Liver (tissue), 9 donors: ENCODE data around the gene BTBD7. TPM values are rescaled to one million over a fixed set of nuclear protein-coding genes. Genes with fewer than 3 reads are reported as not detected.

Experiments
- DNase-seq: peaks from one replicate; pipeline ENCODE4 v3.0.0-alpha.2; 2017; ENCODE audit warnings: low spot score
- H3K27ac ChIP-seq, 2 donors: one replicate each; pipeline ENCODE4 v1.7.0; 2013; ENCODE audit warnings: inconsistent platforms in 2 of 2, low read length in 2 of 2, control low read depth in 1 of 2, low read depth in 1 of 2, mild to moderate bottlenecking in 1 of 2
- H3K27me3 ChIP-seq, 4 donors: one replicate each; pipeline versions ENCODE4 v1.6.1 to v1.7.0; 2013; ENCODE audit warnings: low read length in 3 of 4, inconsistent platforms in 1 of 4, mild to moderate bottlenecking in 1 of 4, moderate library complexity in 1 of 4; ENCODE audit not compliant: control insufficient read depth in 4 of 4, insufficient read depth in 4 of 4
- H3K36me3 ChIP-seq, 4 donors: one replicate each; pipeline versions ENCODE4 v1.6.1 to v1.7.0; 2013; ENCODE audit warnings: low read length in 3 of 4, mild to moderate bottlenecking in 3 of 4, low read depth in 1 of 4, moderate library complexity in 1 of 4; ENCODE audit not compliant: control insufficient read depth in 4 of 4, insufficient read depth in 3 of 4
- H3K4me1 ChIP-seq, 4 donors: one replicate each; pipeline versions ENCODE4 v1.6.1 to v1.7.0; 2013; ENCODE audit warnings: low read length in 3 of 4, mild to moderate bottlenecking in 3 of 4, moderate library complexity in 1 of 4; ENCODE audit not compliant: control insufficient read depth in 4 of 4, insufficient read depth in 4 of 4
- H3K4me3 ChIP-seq, 3 donors: one replicate each; pipeline versions ENCODE4 v1.6.1 to v1.7.0; 2013; ENCODE audit warnings: low read length in 3 of 3, control low read depth in 1 of 3, low read depth in 1 of 3, mild to moderate bottlenecking in 1 of 3
- H3K9ac ChIP-seq, 2 donors: one replicate each; pipeline ENCODE4 v1.7.0; 2013; ENCODE audit warnings: low read length in 2 of 2, mild to moderate bottlenecking in 2 of 2, moderate library complexity in 2 of 2, control low read depth in 1 of 2, low read depth in 1 of 2
- H3K9me3 ChIP-seq, 4 donors: one replicate each; pipeline versions ENCODE4 v1.6.1 to v1.7.0; 2013; ENCODE audit warnings: low read length in 3 of 4; ENCODE audit not compliant: control insufficient read depth in 4 of 4
- EGR1 ChIP-seq, 2 donors: IDR thresholded peaks; 2 replicates each; pipeline ENCODE4 v1.6.1; 2016 to 2018; ENCODE audit warnings: antibody characterized with exemption in 2 of 2, low read depth in 2 of 2
- FOXA2 ChIP-seq: IDR thresholded peaks from 2 replicates; pipeline ENCODE4 v1.6.1; 2016; ENCODE audit warnings: antibody characterized with exemption
- HNF4A ChIP-seq, 2 donors: conservative IDR thresholded peaks; 2 replicates each; pipeline ENCODE4 v1.6.1; 2016; ENCODE audit warnings: antibody characterized with exemption in 2 of 2, mild to moderate bottlenecking in 2 of 2
- HNF4G ChIP-seq: IDR thresholded peaks from 2 replicates; pipeline ENCODE4 v1.6.1; 2016; ENCODE audit warnings: antibody characterized with exemption
- JUND ChIP-seq, 2 donors: IDR thresholded peaks; 2 replicates each; pipeline ENCODE4 v1.6.1; 2016; ENCODE audit warnings: antibody characterized with exemption in 2 of 2
- NR2F2 ChIP-seq: IDR thresholded peaks from 2 replicates; pipeline ENCODE4 v1.6.1; 2016; ENCODE audit warnings: antibody characterized with exemption
- RAD21 ChIP-seq, 2 donors: IDR thresholded peaks; 2 replicates each; pipeline ENCODE4 v1.6.1; 2016; ENCODE audit warnings: antibody characterized with exemption in 2 of 2, mild to moderate bottlenecking in 2 of 2
- RXRA ChIP-seq, 2 donors: IDR thresholded peaks; 2 replicates each; pipeline ENCODE4 v1.6.1; 2017 to 2018; ENCODE audit warnings: antibody characterized with exemption in 2 of 2, mild to moderate bottlenecking in 1 of 2
- SP1 ChIP-seq: IDR thresholded peaks from 2 replicates; pipeline ENCODE4 v1.6.1; 2018; ENCODE audit warnings: antibody characterized with exemption, mild to moderate bottlenecking
- WGBS: extraction: QIAGEN DNeasy Blood & Tissue Kit; methylation state at CpG from one replicate; pipeline ENCODE4 v1.1.7; 2013; 5-methylcytosine and 5-hydroxymethylcytosine counted together
- polyA plus RNA-seq, 2 donors: library from polyadenylated mRNA; stranded (reverse) in 1 of 2; unstranded in 1 of 2; fragments of 200-250 nt in 1 of 2; fragments of >200 nt in 1 of 2; fragmentation: Nextera tagmentation in 1 of 2; extraction: Ambion mirVana in 1 of 2; gene quantifications; one replicate each; pipeline versions ENCODE4 v1.2.1 to v1.2.3, GENCODE V29; 2013 to 2015
- total RNA-seq, 2 donors: library from RNA; depleted of rRNA; stranded (reverse); fragments of >200 nt; gene quantifications; one replicate each; pipeline ENCODE4 v1.2.3, GENCODE V29; 2014
- TF ChIP-seq, protein P1 (sequence below): IDR thresholded peaks from 2 replicates; pipeline ENCODE4 v1.6.1; 2016; ENCODE audit warnings: antibody characterized with exemption
- TF ChIP-seq, protein P2 (sequence below): IDR thresholded peaks from 2 replicates; pipeline ENCODE4 v1.6.1; 2016; ENCODE audit warnings: antibody characterized with exemption, mild to moderate bottlenecking
- TF ChIP-seq, protein P3 (sequence below): IDR thresholded peaks from 2 replicates; pipeline ENCODE4 v1.6.1; 2016; ENCODE audit warnings: antibody characterized with exemption
- TF ChIP-seq, protein P4 (sequence below): fragments of 150-350 bp; IDR thresholded peaks from 2 replicates; pipeline ENCODE4 v1.5.1; 2017; ENCODE audit warnings: improper control_type of control experiment, low read depth, low read length; ENCODE audit not compliant: missing input control
- TF ChIP-seq, protein P5 (sequence below): IDR thresholded peaks from 2 replicates; pipeline ENCODE4 v1.6.1; 2016; ENCODE audit warnings: antibody characterized with exemption
- donor health status: healthy.
- donor health status: healthy.
- donor health status: healthy.
- donor health status: healthy.
- donor health status: healthy.

The BTBD7 gene
- total and polyA plus RNA-seq, 4 donors: 4.4 to 17.7 (median 10.2) TPM

DNA sequence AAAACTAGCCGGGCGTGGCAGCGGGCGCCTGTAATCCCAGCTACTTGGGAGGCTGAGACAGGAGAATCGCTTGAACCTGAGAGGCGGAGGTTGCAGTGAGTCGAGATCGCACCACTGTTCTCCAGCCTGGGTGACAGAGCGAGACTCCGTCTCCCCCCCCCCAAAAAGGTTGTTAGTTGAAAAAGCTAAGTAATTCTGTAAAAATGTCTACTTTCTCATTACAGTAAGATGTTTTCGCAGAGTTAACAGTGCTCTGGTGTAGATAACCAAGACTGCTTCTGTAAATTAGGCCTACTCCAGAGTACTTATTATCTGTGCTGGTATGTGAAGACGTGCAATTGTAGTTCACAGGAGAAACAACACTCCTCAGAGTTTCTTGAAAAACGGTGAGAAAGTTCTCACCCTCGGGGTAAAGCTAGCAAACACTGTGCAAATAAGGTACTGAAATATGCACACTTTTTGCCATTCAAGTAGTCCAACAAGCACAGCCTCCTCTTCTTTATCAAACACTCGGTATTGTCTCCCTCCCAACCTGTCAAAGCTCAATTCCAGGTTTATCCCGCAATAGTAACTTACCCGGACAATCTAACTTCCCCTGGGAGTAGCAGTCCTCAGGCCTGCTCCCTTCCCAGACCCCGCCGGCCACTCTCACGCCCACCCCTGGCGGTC is 974 bp downstream of the BTBD7 start:
- Histone ChIP-seq H3K27ac (peak overlapping the region; percentile 97), H3K4me1 (peaks cover 10 to 38% (median 32%) of the 10 kb centered on the region in 4 donors), H3K27me3 (no peaks in the 10 kb centered on the region), H3K9ac (peak overlapping the region; percentile 54 to 72), H3K36me3 (peaks cover 0 to 2% (median 0%) of the 10 kb centered on the region in 4 donors), H3K4me3 (peak overlapping the region; percentile 60 to 85 (median 66)), H3K9me3 (peaks cover 0 to 3% (median under 1%) of the 10 kb centered on the region in 4 donors)
- no peak for DNase-seq
- 40% methylated on average over 21 of the region's 21 CpGs for WGBS
- TF ChIP-seq, protein P1, sequence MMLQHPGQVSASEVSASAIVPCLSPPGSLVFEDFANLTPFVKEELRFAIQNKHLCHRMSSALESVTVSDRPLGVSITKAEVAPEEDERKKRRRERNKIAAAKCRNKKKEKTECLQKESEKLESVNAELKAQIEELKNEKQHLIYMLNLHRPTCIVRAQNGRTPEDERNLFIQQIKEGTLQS: no peak
- no peak for TF ChIP-seq FOXA2
- TF ChIP-seq RXRA (IDR thresholded peaks at IDR 0.05): no peak
- TF ChIP-seq HNF4A (conservative IDR thresholded peaks at IDR 0.05): no peak
- no peak for TF ChIP-seq NR2F2
- TF ChIP-seq, protein P2, sequence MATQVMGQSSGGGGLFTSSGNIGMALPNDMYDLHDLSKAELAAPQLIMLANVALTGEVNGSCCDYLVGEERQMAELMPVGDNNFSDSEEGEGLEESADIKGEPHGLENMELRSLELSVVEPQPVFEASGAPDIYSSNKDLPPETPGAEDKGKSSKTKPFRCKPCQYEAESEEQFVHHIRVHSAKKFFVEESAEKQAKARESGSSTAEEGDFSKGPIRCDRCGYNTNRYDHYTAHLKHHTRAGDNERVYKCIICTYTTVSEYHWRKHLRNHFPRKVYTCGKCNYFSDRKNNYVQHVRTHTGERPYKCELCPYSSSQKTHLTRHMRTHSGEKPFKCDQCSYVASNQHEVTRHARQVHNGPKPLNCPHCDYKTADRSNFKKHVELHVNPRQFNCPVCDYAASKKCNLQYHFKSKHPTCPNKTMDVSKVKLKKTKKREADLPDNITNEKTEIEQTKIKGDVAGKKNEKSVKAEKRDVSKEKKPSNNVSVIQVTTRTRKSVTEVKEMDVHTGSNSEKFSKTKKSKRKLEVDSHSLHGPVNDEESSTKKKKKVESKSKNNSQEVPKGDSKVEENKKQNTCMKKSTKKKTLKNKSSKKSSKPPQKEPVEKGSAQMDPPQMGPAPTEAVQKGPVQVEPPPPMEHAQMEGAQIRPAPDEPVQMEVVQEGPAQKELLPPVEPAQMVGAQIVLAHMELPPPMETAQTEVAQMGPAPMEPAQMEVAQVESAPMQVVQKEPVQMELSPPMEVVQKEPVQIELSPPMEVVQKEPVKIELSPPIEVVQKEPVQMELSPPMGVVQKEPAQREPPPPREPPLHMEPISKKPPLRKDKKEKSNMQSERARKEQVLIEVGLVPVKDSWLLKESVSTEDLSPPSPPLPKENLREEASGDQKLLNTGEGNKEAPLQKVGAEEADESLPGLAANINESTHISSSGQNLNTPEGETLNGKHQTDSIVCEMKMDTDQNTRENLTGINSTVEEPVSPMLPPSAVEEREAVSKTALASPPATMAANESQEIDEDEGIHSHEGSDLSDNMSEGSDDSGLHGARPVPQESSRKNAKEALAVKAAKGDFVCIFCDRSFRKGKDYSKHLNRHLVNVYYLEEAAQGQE: no peak
- TF ChIP-seq, protein P3, sequence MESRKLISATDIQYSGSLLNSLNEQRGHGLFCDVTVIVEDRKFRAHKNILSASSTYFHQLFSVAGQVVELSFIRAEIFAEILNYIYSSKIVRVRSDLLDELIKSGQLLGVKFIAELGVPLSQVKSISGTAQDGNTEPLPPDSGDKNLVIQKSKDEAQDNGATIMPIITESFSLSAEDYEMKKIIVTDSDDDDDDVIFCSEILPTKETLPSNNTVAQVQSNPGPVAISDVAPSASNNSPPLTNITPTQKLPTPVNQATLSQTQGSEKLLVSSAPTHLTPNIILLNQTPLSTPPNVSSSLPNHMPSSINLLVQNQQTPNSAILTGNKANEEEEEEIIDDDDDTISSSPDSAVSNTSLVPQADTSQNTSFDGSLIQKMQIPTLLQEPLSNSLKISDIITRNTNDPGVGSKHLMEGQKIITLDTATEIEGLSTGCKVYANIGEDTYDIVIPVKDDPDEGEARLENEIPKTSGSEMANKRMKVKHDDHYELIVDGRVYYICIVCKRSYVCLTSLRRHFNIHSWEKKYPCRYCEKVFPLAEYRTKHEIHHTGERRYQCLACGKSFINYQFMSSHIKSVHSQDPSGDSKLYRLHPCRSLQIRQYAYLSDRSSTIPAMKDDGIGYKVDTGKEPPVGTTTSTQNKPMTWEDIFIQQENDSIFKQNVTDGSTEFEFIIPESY: no peak
- TF ChIP-seq SP1: no peak
- TF ChIP-seq, protein P4, sequence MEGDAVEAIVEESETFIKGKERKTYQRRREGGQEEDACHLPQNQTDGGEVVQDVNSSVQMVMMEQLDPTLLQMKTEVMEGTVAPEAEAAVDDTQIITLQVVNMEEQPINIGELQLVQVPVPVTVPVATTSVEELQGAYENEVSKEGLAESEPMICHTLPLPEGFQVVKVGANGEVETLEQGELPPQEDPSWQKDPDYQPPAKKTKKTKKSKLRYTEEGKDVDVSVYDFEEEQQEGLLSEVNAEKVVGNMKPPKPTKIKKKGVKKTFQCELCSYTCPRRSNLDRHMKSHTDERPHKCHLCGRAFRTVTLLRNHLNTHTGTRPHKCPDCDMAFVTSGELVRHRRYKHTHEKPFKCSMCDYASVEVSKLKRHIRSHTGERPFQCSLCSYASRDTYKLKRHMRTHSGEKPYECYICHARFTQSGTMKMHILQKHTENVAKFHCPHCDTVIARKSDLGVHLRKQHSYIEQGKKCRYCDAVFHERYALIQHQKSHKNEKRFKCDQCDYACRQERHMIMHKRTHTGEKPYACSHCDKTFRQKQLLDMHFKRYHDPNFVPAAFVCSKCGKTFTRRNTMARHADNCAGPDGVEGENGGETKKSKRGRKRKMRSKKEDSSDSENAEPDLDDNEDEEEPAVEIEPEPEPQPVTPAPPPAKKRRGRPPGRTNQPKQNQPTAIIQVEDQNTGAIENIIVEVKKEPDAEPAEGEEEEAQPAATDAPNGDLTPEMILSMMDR: no peak
- TF ChIP-seq, protein P5, sequence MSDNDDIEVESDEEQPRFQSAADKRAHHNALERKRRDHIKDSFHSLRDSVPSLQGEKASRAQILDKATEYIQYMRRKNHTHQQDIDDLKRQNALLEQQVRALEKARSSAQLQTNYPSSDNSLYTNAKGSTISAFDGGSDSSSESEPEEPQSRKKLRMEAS: no peak
- no peak for TF ChIP-seq EGR1 (IDR thresholded peaks at IDR 0.05; ENCODE audit: low read depth in 2 of 2)

DNA sequence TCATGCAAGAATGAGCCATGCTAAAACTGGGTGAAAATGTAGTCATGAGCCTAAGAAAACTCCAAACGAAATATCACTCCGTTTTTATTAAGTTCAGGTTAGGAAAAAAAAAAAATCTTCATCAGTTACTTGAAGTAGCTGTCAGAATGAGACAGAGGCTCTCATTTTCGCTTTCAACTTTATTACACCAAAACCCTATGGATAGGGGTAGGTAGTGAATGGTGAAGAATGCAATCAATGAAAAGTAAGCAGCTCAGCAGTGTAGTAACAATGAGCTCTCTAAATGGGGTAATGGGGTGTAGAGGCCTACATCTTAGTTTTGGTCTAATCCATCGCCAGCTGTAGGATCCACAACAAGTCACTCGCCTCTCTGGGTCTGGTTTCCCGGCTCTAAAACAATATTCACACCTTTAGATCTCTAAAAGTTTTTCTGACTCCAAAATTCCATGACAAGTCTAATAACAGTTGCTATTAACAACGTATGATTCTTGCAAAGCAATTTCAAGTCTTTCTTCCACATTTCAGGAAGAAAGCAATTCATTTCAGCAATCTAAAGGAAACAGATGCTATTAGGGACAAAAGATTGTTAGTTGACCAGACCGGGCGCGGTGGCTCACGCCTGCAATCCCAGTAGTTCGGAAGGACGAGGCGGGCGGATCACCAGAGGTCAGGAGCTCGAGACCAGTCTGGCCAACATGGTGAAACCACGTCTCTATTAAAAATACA is 1.7 kb downstream of the BTBD7 start:
- TF ChIP-seq NR2F2 (peak; percentile 63), HNF4G (no peak), JUND (IDR thresholded peaks at IDR 0.05) (peak in 1 of 2 donors; percentile 11), RAD21 (IDR thresholded peaks at IDR 0.05) (no peak)
- H3K27ac ChIP-seq: peak overlapping the region in 1 of 2 donors; percentile 97
- no peak for DNase-seq
- H3K36me3 ChIP-seq: no peaks in the 10 kb centered on the region
- no peaks in the 10 kb centered on the region for H3K9me3 ChIP-seq
- H3K27me3 ChIP-seq: no peaks in the 10 kb centered on the region
- peaks cover 12 to 38% (median 32%) of the 10 kb centered on the region in 4 donors for H3K4me1 ChIP-seq
- H3K9ac ChIP-seq: peak overlapping the region in 1 of 2 donors; percentile 9
- WGBS: 61% methylated on average over 17 of the region's 17 CpGs
- H3K4me3 ChIP-seq: peak overlapping the region in 1 of 3 donors; percentile 85
